Measurements from ENCODE around the gene CNIH4.

- TF ChIP-seq POLR2AphosphoS5 (IDR thresholded peaks at IDR 0.05; ENCODE audit: low read depth, low read length) (no peak), TAF1 (IDR thresholded peaks at IDR 0.05; ENCODE audit: borderline replicate concordance, low read depth, low read length) (no peak), POLR2A (IDR thresholded peaks at IDR 0.05; ENCODE audit: low read depth, low read length) (no peak)
Measured at GRCh38 chr1:224402472-224403036, 45.9 kb downstream of the CNIH4 start.
